ENCODE data around the gene ZBTB20. TPM values are rescaled to one million over a fixed set of nuclear protein-coding genes. Genes with fewer than 3 reads are reported as not detected.

The ZBTB20 gene
- total RNA-seq, 1 donor from 2014 or later = 84.2 TPM

GRCh38 chr3:114404590-114404989 is 742.5 kb downstream of the ZBTB20 start:
- intact Hi-C loops (cut with DNase I) = no loop called here
- no peak for DNase-seq (ENCODE audit: low spot score)

GRCh38 chr3:114402838-114403237 is 744.2 kb downstream of the ZBTB20 start:
- DNase-seq (ENCODE audit: low spot score) = no peak
- intact Hi-C loops (cut with DNase I) = no loop called here

GRCh38 chr3:114401346-114401745 is 745.7 kb downstream of the ZBTB20 start:
- intact Hi-C loops (cut with DNase I) = no loop called here

GRCh38 chr3:114400371-114400770 is 746.7 kb downstream of the ZBTB20 start:
- intact Hi-C loops (cut with DNase I) = no loop called here
- DNase-seq (ENCODE audit: low spot score) = no peak

More at GRCh38 chr3:114401346-114401745, 745.7 kb downstream of the ZBTB20 start:
- DNase-seq (ENCODE audit: low spot score) = no peak

- intact Hi-C loops (cut with DNase I) = loop anchor here (5.0 kb wide), 1 partner anchor 188 kb away; no protein-coding TSS in a partner anchor
- no peak for DNase-seq (ENCODE audit: low spot score)
Observed at GRCh38 chr3:114394551-114394950, 752.5 kb downstream of the ZBTB20 start.

- DNase-seq (ENCODE audit: low spot score) = no peak
- intact Hi-C loops (cut with DNase I) = loop anchor here (5.0 kb wide), 1 partner anchor 189 kb away; no protein-coding TSS in a partner anchor
Observed at GRCh38 chr3:114393367-114394072, 753.6 kb downstream of the ZBTB20 start.

- intact Hi-C loops (cut with DNase I) = loop anchor here (5.0 kb wide), 1 partner anchor 189 kb away; no protein-coding TSS in a partner anchor
- no peak for DNase-seq (ENCODE audit: low spot score)
Observed at GRCh38 chr3:114392831-114393230, 754.3 kb downstream of the ZBTB20 start.

GRCh38 chr3:114389156-114389555 is 757.9 kb downstream of the ZBTB20 start:
- DNase-seq (ENCODE audit: low spot score) = no peak
- intact Hi-C loops (cut with DNase I) = loop anchor here (10.0 kb wide), 1 partner anchor 756 kb away; the partner anchor contains the start of gene ZBTB20

GRCh38 chr3:114384558-114384903 is 762.6 kb downstream of the ZBTB20 start:
- DNase-seq (ENCODE audit: low spot score) = no peak
- intact Hi-C loops (cut with DNase I) = loop anchor here (5.0 to 10.0 kb wide), 4 partner anchors 238 to 1273 kb away; partner anchors contain the start of gene ZBTB20

GRCh38 chr3:114383875-114384557 is 763.1 kb downstream of the ZBTB20 start:
- intact Hi-C loops (cut with DNase I) = loop anchor here (2.0 to 10.0 kb wide), 6 partner anchors 35 to 1273 kb away; partner anchors contain the start of gene ZBTB20
- peak; percentile 89 for DNase-seq (ENCODE audit: low spot score)

- DNase-seq (ENCODE audit: low spot score) = peak; percentile 84
- intact Hi-C loops (cut with DNase I) = loop anchor here (5.0 to 10.0 kb wide), 4 partner anchors 242 to 1277 kb away; partner anchors contain the start of gene ZBTB20
Observed at GRCh38 chr3:114380233-114380651, 766.8 kb downstream of the ZBTB20 start.

GRCh38 chr3:114379266-114379665 is 767.8 kb downstream of the ZBTB20 start:
- DNase-seq (ENCODE audit: low spot score) = no peak
- intact Hi-C loops (cut with DNase I) = no loop called here

GRCh38 chr3:114378760-114379159 is 768.3 kb downstream of the ZBTB20 start:
- DNase-seq (ENCODE audit: low spot score) = no peak
- intact Hi-C loops (cut with DNase I) = no loop called here

- intact Hi-C loops (cut with DNase I) = no loop called here
- DNase-seq (ENCODE audit: low spot score) = no peak
Observed at GRCh38 chr3:114377426-114377825, 769.7 kb downstream of the ZBTB20 start.

- intact Hi-C loops (cut with DNase I) = no loop called here
- no peak for DNase-seq (ENCODE audit: low spot score)
Observed at GRCh38 chr3:114376516-114377185, 770.4 kb downstream of the ZBTB20 start.

- DNase-seq (ENCODE audit: low spot score) = no peak
- intact Hi-C loops (cut with DNase I) = no loop called here
Observed at GRCh38 chr3:114375608-114376421, 771.3 kb downstream of the ZBTB20 start.

- intact Hi-C loops (cut with DNase I) = no loop called here
- no peak for DNase-seq (ENCODE audit: low spot score)
Observed at GRCh38 chr3:114374433-114374990, 772.6 kb downstream of the ZBTB20 start.

GRCh38 chr3:114370537-114371174 is 776.4 kb downstream of the ZBTB20 start:
- intact Hi-C loops (cut with DNase I) = no loop called here
- no peak for DNase-seq (ENCODE audit: low spot score)
